Tibial nerve (tissue), 3 donors: ENCODE measurements around the gene KANTR.

ENCODE experiments used
- POLR2A ChIP-seq, 2 donors: fragments of 450-650 bp; IDR thresholded peaks; one replicate each; pipeline ENCODE4 v1.6.1; 2017; ENCODE audit warnings: antibody characterized with exemption in 2 of 2, mild to moderate bottlenecking in 2 of 2, moderate library complexity in 2 of 2
- TF ChIP-seq, protein P1 (sequence below), 5 experiments: fragments of 200-600 bp in 3 of 5; fragments of 450-650 bp in 2 of 5; sonication (generic) in 3 of 5; IDR thresholded peaks; one replicate each; pipeline ENCODE4 v1.5.1; 2016 to 2019; ENCODE audit warnings: antibody characterized with exemption in 5 of 5, mild to moderate bottlenecking in 3 of 5, moderate library complexity in 2 of 5

DNA sequence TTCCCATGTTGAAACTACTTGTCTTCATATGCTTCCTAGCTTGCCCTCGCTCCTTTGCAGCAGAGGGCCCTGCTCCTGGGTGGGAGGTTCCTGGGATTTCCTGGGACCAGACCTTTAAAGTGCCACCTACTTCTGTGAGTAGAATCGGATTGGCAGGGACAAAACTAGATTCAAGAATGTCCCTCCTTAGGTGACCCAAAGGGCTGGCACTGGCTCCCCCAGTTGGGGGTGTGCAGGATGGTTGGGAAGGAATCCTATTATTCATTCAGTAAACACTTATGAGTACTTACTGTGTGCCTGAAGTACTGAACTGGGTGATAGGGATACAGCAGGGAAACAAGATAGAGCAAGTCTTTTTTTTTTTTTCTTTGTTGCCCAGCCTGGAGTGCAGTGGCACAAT, 2.6 kb upstream of the KANTR start:
- TF ChIP-seq, protein P1, sequence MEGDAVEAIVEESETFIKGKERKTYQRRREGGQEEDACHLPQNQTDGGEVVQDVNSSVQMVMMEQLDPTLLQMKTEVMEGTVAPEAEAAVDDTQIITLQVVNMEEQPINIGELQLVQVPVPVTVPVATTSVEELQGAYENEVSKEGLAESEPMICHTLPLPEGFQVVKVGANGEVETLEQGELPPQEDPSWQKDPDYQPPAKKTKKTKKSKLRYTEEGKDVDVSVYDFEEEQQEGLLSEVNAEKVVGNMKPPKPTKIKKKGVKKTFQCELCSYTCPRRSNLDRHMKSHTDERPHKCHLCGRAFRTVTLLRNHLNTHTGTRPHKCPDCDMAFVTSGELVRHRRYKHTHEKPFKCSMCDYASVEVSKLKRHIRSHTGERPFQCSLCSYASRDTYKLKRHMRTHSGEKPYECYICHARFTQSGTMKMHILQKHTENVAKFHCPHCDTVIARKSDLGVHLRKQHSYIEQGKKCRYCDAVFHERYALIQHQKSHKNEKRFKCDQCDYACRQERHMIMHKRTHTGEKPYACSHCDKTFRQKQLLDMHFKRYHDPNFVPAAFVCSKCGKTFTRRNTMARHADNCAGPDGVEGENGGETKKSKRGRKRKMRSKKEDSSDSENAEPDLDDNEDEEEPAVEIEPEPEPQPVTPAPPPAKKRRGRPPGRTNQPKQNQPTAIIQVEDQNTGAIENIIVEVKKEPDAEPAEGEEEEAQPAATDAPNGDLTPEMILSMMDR (IDR thresholded peaks at IDR 0.05): no peak
- TF ChIP-seq POLR2A (IDR thresholded peaks at IDR 0.05): no peak
